Mesangial cell (primary cell): Measurements from ENCODE around the gene RHOXF2B. TPM values are rescaled to one million over a fixed set of nuclear protein-coding genes. Genes with fewer than 3 reads are reported as not detected.

Experiments used
- total RNA-seq: library from RNA; depleted of rRNA; stranded (reverse); fragments of >200 nt; gene quantifications from 2 replicates; pipeline ENCODE4 v1.2.3, GENCODE V29; 2015

Gene RHOXF2B
- total RNA-seq: not detected in 2 replicates

DNA sequence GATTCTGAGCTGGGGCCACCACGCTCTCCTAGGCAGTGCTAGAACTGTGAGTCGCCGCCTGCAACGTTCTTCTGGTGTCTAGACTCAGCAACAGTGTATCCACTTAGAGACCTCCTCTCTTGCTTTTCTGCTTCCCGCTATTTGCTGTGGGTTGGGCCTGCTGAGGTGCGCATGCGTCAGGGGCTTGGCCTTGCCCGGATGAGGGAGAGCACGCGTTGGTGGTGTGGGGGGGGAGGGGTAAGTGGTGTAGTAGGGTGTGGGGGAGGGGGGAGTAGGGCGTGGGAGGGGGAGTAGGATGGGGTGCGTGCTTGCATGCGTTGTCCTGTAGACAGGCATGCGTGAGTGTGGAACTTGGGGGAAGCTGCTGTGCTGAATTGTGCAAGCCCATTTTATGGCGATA lies at the start of gene RHOXF2B:
Gene RHOXF2B, minus strand, starts transcription at position 101 of the 400 bp plus-strand sequence. CDS start 138 bp downstream, outside the sequence.

DNA sequence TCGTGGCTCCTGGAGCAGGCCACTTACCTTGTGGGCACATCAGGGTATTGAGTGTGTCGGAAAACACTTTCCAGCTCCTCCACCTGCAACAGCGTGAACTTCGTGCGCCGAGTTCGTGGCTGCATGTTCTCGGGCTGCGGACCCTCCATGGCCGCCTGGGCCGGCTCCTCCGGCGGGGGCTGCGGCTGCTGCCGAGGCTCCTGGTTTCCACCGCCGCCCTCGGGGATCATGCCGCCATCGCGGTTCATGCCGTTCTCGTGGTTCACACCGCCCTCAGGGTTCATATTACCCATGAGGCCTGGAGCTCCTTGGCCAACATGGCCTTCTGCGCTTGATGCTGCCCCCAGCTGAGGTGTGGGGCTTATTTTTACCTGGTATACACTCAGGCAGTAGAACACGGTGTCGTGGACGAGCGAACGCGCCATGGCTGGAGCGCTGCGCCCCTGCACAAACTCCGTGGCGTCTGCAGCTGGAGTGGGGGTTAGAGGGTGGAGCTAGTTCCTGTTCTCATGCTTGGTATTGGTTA lies 38.0 kb upstream of the RHOXF2B start, which contains the start of gene RHOXF1:
Gene RHOXF1, minus strand, starts transcription at position 476 of the 526 bp plus-strand sequence. Its CDS starts 51 bp downstream, at position 425.

Other genes with a start within 250 kb of the RHOXF2B start
- 0.76 and 0.98 TPM in 2 replicates for gene UPF3B, start 224.7 kb downstream of the RHOXF2B start, total RNA-seq
- gene RNF113A, start 206.0 kb downstream of the RHOXF2B start, total RNA-seq: 7.7 and 12.9 TPM in 2 replicates
- 18.9 and 23.2 TPM in 2 replicates for gene NDUFA1, start 205.9 kb downstream of the RHOXF2B start, total RNA-seq
- gene AKAP14, start 181.8 kb downstream of the RHOXF2B start, total RNA-seq: not detected in 2 replicates
- gene NKAP, start 133.9 kb downstream of the RHOXF2B start, total RNA-seq: 2.9 and 3.4 TPM in 2 replicates
- not detected in 2 replicates for gene RHOXF1, start 38.2 kb upstream of the RHOXF2B start, total RNA-seq
- not detected in 2 replicates for gene RHOXF2, start 80.9 kb upstream of the RHOXF2B start, total RNA-seq
- 7.8 and 8.9 TPM in 2 replicates for gene ZBTB33, start 173.1 kb upstream of the RHOXF2B start, total RNA-seq
- gene TMEM255A, start 233.8 kb upstream of the RHOXF2B start, total RNA-seq: 0.16 and 0.89 TPM in 2 replicates